ENCODE results near the gene TMPRSS11E.

The TMPRSS11E gene

DNA sequence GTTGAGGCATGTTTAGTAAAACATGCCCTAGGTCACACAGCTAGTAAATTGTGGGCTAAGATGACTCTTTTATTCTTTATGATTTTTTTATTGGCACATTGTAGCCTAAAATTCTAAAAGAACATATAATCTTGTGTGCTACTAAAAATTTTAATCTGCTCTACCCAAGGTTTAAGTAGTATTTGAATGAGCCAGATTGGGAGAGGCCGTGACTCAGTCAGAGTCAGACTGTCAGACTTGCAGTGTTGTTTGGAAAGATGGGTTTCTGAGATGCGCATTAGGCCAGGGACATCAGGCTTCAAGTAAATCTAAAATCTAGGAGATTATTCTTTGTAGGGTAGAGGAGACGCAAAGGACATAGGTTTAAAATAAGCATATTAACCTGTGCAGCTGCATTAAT, 30.7 kb upstream of the TMPRSS11E start:
- H3K9ac ChIP-seq (ENCODE audit: low read depth, low read length): no peak overlapping the region
- peaks cover 23% of the 10 kb centered on the region for H3K9me3 ChIP-seq (ENCODE audit: insufficient read depth, low read depth, low read length)
- H3K27ac ChIP-seq (ENCODE audit: low read length): no peak overlapping the region
- H3K36me3 ChIP-seq (ENCODE audit: insufficient read depth, low read depth, low read length): peaks cover 21% of the 10 kb centered on the region; the same call in 1 of the 2 replicates
- H3K4me1 ChIP-seq (ENCODE audit: insufficient read depth, low read length): no peaks in the 10 kb centered on the region
- no peaks in the 10 kb centered on the region for H3K27me3 ChIP-seq (ENCODE audit: insufficient read depth, low read length)
- H3K4me3 ChIP-seq (ENCODE audit: low read length): no peak overlapping the region

DNA sequence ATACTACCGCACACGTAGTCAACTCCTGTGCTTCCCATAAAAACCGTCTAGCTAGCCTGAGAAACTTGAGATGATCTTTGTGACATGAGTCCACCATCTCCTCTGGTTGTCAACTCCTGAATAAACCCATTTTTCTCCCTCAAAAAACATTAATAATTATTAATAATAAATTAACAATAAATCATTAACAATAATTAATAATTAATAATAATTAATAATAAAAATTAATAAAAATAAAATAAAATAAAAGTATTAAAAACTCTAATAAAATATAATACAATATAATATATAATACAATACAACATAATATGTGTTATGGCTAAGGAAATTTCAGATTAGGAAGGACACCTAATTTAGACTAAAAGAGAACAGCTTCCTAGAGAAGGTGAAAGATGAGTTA, 20.7 kb upstream of the TMPRSS11E start:
- peaks cover 24% of the 10 kb centered on the region; the same call in 1 of the 2 replicates for H3K9me3 ChIP-seq (ENCODE audit: insufficient read depth, low read depth, low read length)
- no peaks in the 10 kb centered on the region for H3K27me3 ChIP-seq (ENCODE audit: insufficient read depth, low read length)
- no peak overlapping the region for H3K4me3 ChIP-seq (ENCODE audit: low read length)
- no peak overlapping the region for H3K27ac ChIP-seq (ENCODE audit: low read length)
- H3K9ac ChIP-seq (ENCODE audit: low read depth, low read length): no peak overlapping the region
- H3K36me3 ChIP-seq (ENCODE audit: insufficient read depth, low read depth, low read length): 0 out of 2 replicates have a peak, but pooled peaks cover 3% of the 10 kb centered on the region
- H3K4me1 ChIP-seq (ENCODE audit: insufficient read depth, low read length): peaks cover 4% of the 10 kb centered on the region; the same call in 1 of the 2 replicates

DNA sequence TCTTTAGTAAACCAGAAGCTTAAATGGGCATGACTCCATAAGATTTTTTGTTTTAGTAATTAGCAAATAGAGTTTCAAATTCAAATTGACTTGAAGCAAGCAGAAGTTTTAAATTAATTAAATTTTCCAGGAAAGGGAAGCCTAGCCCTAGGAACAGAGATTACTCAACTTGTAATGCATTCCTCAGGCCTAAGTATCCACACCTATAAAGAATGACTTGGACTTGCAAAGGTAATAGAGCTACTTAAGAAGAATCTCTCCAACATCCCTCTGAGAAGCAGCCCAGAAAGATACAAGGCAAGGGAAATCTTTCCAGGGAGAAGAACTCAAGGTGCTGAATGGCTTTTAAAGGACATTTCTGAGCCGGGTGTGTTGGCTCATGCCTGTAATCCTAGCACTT, 16.9 kb upstream of the TMPRSS11E start:
- Histone ChIP-seq H3K27me3 (ENCODE audit: insufficient read depth, low read length) (no peaks in the 10 kb centered on the region), H3K27ac (ENCODE audit: low read length) (no peak overlapping the region), H3K9ac (ENCODE audit: low read depth, low read length) (no peak overlapping the region), H3K4me3 (ENCODE audit: low read length) (no peak overlapping the region), H3K36me3 (ENCODE audit: insufficient read depth, low read depth, low read length) (no peaks in the 10 kb centered on the region), H3K9me3 (ENCODE audit: insufficient read depth, low read depth, low read length) (peaks cover 14% of the 10 kb centered on the region; the same call in 1 of the 2 replicates), H3K4me1 (ENCODE audit: insufficient read depth, low read length) (peaks cover 4% of the 10 kb centered on the region; the same call in 1 of the 2 replicates)

DNA sequence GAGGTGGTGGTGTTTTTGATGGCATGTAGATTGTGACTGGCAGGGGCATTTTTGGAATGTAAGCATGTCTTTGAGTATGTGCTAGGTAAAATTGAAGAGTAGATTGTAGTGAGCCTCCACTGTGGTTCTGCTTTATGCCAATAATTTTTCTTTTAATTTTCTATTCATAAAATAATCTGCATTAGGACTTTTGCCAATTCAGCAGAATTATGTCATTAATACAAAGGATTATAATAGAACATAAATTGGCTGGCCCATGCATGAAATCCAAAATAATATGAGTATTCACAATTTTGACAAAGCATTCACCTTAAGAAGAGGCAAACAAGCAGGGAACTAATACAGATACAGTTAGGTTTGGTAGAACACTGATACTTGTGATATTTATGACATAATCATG, 14.9 kb upstream of the TMPRSS11E start:
- H3K36me3 ChIP-seq (ENCODE audit: insufficient read depth, low read depth, low read length): no peaks in the 10 kb centered on the region
- no peak overlapping the region for H3K4me3 ChIP-seq (ENCODE audit: low read length)
- H3K9me3 ChIP-seq (ENCODE audit: insufficient read depth, low read depth, low read length): no peaks in the 10 kb centered on the region
- H3K9ac ChIP-seq (ENCODE audit: low read depth, low read length): no peak overlapping the region
- no peaks in the 10 kb centered on the region for H3K27me3 ChIP-seq (ENCODE audit: insufficient read depth, low read length)
- H3K4me1 ChIP-seq (ENCODE audit: insufficient read depth, low read length): peaks cover 4% of the 10 kb centered on the region; the same call in 1 of the 2 replicates
- H3K27ac ChIP-seq (ENCODE audit: low read length): no peak overlapping the region

DNA sequence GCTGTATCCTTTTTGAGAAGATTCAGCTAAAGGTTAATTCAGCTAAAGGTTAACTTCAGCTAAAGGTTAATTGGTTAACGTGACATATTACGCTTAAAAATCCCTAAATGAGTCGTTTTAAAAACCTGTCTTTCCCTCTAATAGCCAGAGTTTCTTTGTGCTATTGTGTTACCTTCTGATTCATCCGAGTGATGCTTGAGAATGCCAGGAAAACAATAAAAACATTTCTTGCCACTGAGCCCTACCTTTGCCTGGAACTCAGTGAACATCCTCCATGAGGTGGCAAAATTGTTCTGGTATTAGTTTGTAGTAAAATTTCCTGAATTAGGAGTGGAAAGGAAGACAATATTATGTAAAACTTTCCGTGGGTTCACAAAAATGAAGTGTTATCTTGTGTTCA, 13.7 kb upstream of the TMPRSS11E start:
- Histone ChIP-seq H3K4me3 (ENCODE audit: low read length) (no peak overlapping the region), H3K9me3 (ENCODE audit: insufficient read depth, low read depth, low read length) (no peaks in the 10 kb centered on the region), H3K27ac (ENCODE audit: low read length) (no peak overlapping the region), H3K27me3 (ENCODE audit: insufficient read depth, low read length) (no peaks in the 10 kb centered on the region), H3K4me1 (ENCODE audit: insufficient read depth, low read length) (peaks cover 4% of the 10 kb centered on the region; the same call in 1 of the 2 replicates), H3K36me3 (ENCODE audit: insufficient read depth, low read depth, low read length) (no peaks in the 10 kb centered on the region), H3K9ac (ENCODE audit: low read depth, low read length) (no peak overlapping the region)

DNA sequence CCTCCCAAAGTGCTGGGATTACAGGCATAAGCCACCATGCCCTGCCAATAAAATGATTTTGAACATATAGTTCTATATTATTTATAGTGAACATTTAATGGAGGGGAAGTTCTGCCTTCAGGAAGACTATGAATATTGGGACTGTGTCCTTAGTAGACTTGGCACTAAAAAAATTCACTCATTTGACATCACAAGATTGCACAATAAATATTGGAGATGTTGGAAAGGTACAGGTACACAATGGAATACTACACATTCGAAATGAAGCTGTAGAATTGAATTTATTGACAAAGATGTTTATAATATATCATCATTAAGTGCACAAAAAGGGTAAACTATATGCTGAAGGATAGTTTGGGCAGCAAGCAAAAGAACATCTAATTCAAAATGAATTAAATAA, 13.0 kb upstream of the TMPRSS11E start:
- Histone ChIP-seq H3K4me1 (ENCODE audit: insufficient read depth, low read length) (peaks cover 4% of the 10 kb centered on the region; the same call in 1 of the 2 replicates), H3K4me3 (ENCODE audit: low read length) (no peak overlapping the region), H3K27me3 (ENCODE audit: insufficient read depth, low read length) (no peaks in the 10 kb centered on the region), H3K27ac (ENCODE audit: low read length) (no peak overlapping the region), H3K36me3 (ENCODE audit: insufficient read depth, low read depth, low read length) (no peaks in the 10 kb centered on the region), H3K9ac (ENCODE audit: low read depth, low read length) (no peak overlapping the region), H3K9me3 (ENCODE audit: insufficient read depth, low read depth, low read length) (no peaks in the 10 kb centered on the region)

DNA sequence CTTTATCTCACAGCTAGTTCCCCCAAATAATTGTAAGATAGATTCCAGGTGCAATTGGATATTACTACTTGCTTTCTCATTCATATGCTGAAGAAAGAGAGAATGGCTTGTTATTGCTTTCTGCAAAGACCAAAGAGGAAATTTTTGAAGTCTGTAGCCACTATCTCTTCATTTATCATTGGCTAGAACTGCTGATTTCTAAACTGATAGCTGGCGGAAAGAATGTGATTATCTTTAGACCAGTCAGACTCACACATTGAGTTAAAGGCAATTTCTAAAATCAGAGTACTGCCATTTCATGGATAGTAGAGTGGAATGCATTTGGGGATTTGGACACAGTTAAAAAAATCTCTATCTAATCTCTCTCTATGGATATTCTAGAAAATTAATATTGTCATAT, 12.4 kb upstream of the TMPRSS11E start:
- H3K4me3 ChIP-seq (ENCODE audit: low read length): no peak overlapping the region
- H3K27me3 ChIP-seq (ENCODE audit: insufficient read depth, low read length): no peaks in the 10 kb centered on the region
- no peak overlapping the region for H3K9ac ChIP-seq (ENCODE audit: low read depth, low read length)
- H3K36me3 ChIP-seq (ENCODE audit: insufficient read depth, low read depth, low read length): no peaks in the 10 kb centered on the region
- no peak overlapping the region for H3K27ac ChIP-seq (ENCODE audit: low read length)
- no peaks in the 10 kb centered on the region for H3K9me3 ChIP-seq (ENCODE audit: insufficient read depth, low read depth, low read length)
- H3K4me1 ChIP-seq (ENCODE audit: insufficient read depth, low read length): peaks cover 3% of the 10 kb centered on the region; the same call in 1 of the 2 replicates

DNA sequence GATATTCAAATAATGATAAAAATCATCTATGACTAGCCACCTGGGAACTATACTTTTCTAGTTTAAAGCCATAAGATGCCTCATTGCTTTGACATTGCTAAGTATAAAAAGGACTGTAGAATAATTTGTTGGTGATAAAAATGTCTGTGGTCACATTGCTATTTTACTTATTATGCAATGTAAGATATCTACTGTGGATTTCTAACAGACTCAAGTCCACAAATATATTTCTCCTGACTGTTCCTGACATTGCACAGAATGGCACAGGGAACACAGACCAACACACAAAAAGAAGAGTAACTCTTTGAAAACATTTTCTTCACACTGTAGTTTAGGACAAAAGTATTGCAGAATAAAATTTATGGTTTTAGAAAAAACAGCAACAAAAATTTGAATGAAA, 2.2 kb upstream of the TMPRSS11E start:
- Histone ChIP-seq H3K36me3 (ENCODE audit: insufficient read depth, low read depth, low read length) (no peaks in the 10 kb centered on the region), H3K9ac (ENCODE audit: low read depth, low read length) (no peak overlapping the region), H3K27ac (ENCODE audit: low read length) (no peak overlapping the region), H3K9me3 (ENCODE audit: insufficient read depth, low read depth, low read length) (no peaks in the 10 kb centered on the region), H3K4me1 (ENCODE audit: insufficient read depth, low read length) (peaks cover 23% of the 10 kb centered on the region), H3K27me3 (ENCODE audit: insufficient read depth, low read length) (no peaks in the 10 kb centered on the region), H3K4me3 (ENCODE audit: low read length) (no peak overlapping the region)

DNA sequence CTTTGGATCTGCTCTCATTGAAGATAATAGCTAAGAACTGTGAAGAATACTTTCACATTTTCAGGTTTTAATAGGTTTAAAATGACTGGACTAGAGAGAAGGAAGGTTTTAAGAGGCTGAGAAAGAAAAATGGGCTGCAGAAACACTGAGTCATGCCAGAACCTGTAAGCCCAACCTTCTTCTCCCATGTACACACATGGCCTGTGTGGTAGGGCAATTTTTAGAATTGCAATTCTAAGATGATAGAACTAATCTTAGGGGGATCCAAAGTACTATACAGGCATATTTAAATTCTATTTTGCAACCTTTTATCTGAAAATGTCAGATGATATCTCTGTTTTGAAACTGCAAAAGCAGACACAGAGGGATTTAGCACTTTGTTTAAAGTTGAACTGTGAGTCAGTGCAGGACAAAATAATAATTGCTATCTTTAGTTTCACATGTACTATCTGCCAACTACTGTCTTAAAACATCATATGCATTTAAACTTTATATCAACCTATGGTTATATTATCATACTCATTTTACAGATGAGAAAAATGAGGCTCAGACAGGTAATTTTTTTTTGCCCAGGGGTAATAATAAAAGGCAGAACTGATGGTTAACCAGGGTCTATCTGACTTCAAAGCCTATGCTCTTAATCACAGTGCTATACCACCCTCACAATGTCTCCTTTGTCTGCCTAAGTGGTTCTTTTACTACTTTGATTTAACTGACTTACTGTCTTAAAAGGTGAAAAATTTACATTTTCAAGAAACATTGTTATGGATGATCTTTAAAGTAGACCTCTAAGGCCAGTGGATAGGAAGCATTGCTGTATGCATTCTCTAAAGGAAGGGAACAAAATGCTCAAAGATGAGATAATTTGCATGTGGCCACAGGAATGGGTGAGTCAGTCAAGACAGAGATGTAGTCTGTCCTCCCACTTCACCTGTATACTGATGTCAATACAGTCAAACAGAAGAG, 4.3 kb downstream of the TMPRSS11E start:
- Histone ChIP-seq H3K4me1 (ENCODE audit: insufficient read depth, low read length) (peaks cover 50% of the 10 kb centered on the region), H3K36me3 (ENCODE audit: insufficient read depth, low read depth, low read length) (no peaks in the 10 kb centered on the region), H3K4me3 (ENCODE audit: low read length) (0 out of 2 replicates have a peak overlapping the region, but pooled peaks have one; percentile 8), H3K9me3 (ENCODE audit: insufficient read depth, low read depth, low read length) (no peaks in the 10 kb centered on the region), H3K27me3 (ENCODE audit: insufficient read depth, low read length) (no peaks in the 10 kb centered on the region), H3K27ac (ENCODE audit: low read length) (no peak overlapping the region), H3K9ac (ENCODE audit: low read depth, low read length) (no peak overlapping the region)

DNA sequence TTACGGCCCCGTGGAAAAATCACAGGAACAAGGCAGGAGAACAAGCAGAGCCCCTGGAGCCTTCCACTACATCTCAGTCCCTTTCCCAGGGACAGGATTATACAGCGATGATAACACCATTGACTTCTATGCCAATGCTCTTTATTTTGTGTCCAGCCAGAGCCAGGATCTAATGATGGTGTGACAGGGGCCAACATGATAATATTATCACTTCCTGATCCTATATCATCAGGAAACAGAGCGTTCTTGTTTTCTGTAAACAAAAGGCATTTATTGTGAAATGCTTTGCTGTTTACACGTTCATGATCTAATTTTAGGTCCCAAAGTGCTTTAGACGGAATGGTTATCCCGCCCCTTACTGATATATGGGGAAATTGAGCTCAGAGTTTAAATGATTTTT, 12.8 kb downstream of the TMPRSS11E start:
- H3K27ac ChIP-seq (ENCODE audit: low read length): no peak overlapping the region
- no peaks in the 10 kb centered on the region for H3K9me3 ChIP-seq (ENCODE audit: insufficient read depth, low read depth, low read length)
- H3K27me3 ChIP-seq (ENCODE audit: insufficient read depth, low read length): no peaks in the 10 kb centered on the region
- H3K36me3 ChIP-seq (ENCODE audit: insufficient read depth, low read depth, low read length): no peaks in the 10 kb centered on the region
- no peaks in the 10 kb centered on the region for H3K4me1 ChIP-seq (ENCODE audit: insufficient read depth, low read length)
- no peak overlapping the region for H3K9ac ChIP-seq (ENCODE audit: low read depth, low read length)
- H3K4me3 ChIP-seq (ENCODE audit: low read length): no peak overlapping the region

DNA sequence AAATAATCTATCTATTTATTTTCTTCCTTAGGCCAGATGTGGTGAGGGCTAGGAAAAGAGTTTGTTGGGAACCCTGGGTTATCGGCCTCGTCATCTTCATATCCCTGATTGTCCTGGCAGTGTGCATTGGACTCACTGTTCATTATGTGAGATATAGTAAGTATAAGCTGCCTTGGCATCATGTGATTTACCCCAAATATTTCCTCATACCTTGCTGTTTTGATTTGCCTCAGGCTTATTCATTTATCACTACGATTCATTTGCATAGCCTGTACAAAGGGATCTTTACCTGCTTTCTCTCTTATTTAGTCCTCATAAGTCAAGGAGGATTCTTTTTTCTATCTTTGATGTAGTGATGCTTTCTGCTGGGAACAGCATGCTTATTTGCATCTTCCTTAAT, 14.5 kb downstream of the TMPRSS11E start:
- Histone ChIP-seq H3K27ac (ENCODE audit: low read length) (no peak overlapping the region), H3K4me3 (ENCODE audit: low read length) (no peak overlapping the region), H3K9me3 (ENCODE audit: insufficient read depth, low read depth, low read length) (no peaks in the 10 kb centered on the region), H3K36me3 (ENCODE audit: insufficient read depth, low read depth, low read length) (no peaks in the 10 kb centered on the region), H3K9ac (ENCODE audit: low read depth, low read length) (no peak overlapping the region), H3K4me1 (ENCODE audit: insufficient read depth, low read length) (no peaks in the 10 kb centered on the region), H3K27me3 (ENCODE audit: insufficient read depth, low read length) (no peaks in the 10 kb centered on the region)

DNA sequence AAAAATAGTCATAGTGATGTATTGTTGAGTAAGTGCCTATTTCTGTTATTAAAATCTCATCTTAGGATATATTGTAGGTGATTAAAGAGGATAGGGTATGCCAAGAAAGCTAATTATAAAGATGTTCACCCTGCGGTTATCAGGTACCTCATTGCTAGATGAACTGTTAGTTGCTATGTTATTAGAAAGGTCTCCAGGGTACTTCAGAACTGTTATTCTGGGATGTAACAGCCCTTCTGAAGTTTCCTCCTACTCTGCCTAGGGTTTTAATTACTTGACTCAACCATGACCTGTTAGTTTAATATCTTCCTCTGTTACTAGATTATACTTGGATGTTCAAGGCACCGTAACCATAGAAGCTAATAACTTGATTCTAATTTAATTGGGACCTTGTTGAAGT, 15.4 kb downstream of the TMPRSS11E start:
- Histone ChIP-seq H3K9ac (ENCODE audit: low read depth, low read length) (no peak overlapping the region), H3K36me3 (ENCODE audit: insufficient read depth, low read depth, low read length) (no peaks in the 10 kb centered on the region), H3K9me3 (ENCODE audit: insufficient read depth, low read depth, low read length) (no peaks in the 10 kb centered on the region), H3K27me3 (ENCODE audit: insufficient read depth, low read length) (no peaks in the 10 kb centered on the region), H3K4me3 (ENCODE audit: low read length) (no peak overlapping the region), H3K4me1 (ENCODE audit: insufficient read depth, low read length) (0 out of 2 replicates have a peak, but pooled peaks cover 3% of the 10 kb centered on the region), H3K27ac (ENCODE audit: low read length) (no peak overlapping the region)
